Measurements from ENCODE around the gene SMNDC1.
"Not testable (repeated sequence)": the region's sequence is repeated elsewhere in the genome, so short reads cannot be mapped to it uniquely, and the experiment has no call there.

Gene SMNDC1

GRCh38 chr10:110279407-110279986, 25.2 kb downstream of the SMNDC1 start:
- DNase-seq (ENCODE audit: low read depth): peak; percentile 54

GRCh38 chr10:110278562-110279406, 25.9 kb downstream of the SMNDC1 start:
- no peak for DNase-seq (ENCODE audit: low read depth)

DNA sequence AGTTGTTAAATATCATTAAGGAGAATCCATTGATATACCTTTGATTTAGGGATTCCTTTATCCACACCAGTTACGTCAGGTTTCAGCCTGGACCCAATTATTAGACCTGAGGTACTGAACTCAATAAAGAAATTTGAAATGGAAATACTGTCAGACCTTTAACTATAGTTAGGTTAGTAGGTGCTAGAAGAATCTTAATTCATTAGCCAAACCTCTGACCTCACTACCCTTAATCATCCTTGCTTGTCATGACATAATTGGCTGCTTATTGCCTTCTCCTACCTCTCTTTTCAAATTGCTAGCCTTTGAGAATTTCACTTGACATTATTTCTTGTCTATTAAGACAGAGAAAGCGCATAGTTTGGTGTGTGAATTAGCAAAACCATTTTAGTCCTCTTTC, 27.1 kb downstream of the SMNDC1 start:
- no peak for DNase-seq (ENCODE audit: low read depth)

DNA sequence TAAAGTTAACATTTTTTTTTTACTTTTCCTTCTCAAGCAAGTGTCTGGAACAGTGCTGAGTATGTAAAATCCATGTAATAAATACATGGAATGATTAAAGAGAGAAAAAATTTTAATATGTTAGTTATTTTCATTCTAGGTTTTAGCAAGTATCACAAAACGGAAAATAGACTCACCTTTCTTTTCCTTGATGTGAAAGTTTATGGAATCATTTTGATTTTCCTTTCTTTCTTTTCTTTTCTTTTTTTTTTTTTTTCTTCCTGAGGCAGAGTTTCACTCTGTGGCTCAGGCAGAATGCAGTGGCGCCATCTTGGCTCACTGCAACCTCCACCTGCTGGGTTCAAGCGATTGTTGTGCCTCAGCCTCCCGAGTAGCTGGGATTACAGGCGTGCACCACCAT, 28.1 kb downstream of the SMNDC1 start:
- DNase-seq (ENCODE audit: low read depth): no peak

GRCh38 chr10:110275128-110275729, 29.5 kb downstream of the SMNDC1 start:
- no peak for DNase-seq (ENCODE audit: low read depth)

- DNase-seq (ENCODE audit: low read depth): no peak
These were observed 30.1 kb downstream of the SMNDC1 start for GRCh38 chr10:110274647-110275046.

DNA sequence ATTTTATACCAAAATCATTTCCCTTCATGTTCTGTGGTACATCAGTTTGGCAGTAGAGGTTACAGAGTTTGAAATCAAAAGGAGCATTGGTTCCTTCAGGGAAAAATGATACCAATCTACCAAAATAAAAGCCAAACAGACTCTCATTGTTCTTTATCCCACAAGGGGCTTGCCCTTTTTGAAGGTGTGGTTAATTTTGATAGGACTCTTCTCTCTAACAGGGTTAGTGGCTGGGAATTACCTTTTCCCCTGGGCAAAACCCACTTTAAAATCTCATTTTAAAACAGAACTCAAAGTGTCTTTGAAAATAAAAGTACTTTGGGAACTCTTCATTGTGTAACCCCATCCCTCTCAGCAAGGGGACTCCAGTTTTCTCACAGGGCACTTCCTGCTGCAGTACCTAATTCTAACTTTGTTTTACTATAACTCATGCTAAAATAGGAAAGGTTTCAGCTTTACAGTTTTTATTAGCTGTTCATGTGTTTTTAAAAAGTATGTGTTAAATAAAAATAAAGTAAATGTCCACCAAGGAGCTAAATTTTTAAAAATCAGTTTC, 30.6 kb downstream of the SMNDC1 start:
- DNase-seq (ENCODE audit: low read depth): no peak

DNA sequence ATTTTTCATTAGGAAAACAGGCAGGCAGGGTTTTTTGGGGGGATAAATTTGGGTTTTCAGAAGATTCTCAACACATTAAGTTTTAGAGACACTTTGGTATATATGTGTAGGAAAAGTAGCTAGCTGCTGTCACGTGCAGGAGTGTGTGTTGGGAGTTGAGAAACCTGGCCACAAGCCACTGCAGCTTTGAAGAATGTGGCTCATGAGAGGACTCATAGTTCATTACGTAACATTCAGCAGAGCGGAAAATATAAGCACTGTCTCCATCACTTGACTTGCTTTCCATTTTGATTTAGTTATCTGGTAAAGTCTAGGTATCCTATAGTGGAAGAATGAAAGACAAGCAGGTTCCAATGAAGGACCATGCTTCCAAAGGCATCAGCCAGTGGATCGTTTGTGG, 31.2 kb downstream of the SMNDC1 start:
- peak; percentile 84 for DNase-seq (ENCODE audit: low read depth)

DNA sequence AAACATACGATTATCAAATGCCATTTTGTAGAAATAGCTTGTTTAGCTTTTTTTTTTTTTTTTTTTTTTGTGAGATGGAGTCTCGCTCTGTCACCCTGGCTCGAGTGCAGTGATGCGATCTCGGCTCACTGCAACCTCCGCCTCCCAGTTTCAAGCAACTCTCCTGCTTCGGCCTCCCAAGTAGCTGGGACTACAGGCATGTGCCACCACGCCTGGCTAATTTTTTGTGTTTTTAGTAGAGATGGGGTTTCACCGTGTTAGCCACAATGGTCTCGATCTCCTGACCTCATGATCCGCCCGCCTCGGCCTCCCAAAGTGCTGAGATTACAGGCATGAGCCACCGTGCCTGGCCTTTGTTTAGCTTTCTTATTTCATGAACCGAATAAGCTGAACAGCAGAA, 31.7 kb downstream of the SMNDC1 start:
- not testable (repeated sequence) for DNase-seq (ENCODE audit: low read depth)

- DNase-seq (ENCODE audit: low read depth): peak; percentile 64
These were observed 35.1 kb downstream of the SMNDC1 start for GRCh38 chr10:110269374-110270318.

- DNase-seq (ENCODE audit: low read depth): no peak
These were observed 35.7 kb downstream of the SMNDC1 start for GRCh38 chr10:110268971-110269370.

GRCh38 chr10:110268442-110268841, 36.3 kb downstream of the SMNDC1 start:
- no peak for DNase-seq (ENCODE audit: low read depth)

- no peak for DNase-seq (ENCODE audit: low read depth)
These were observed 37.4 kb downstream of the SMNDC1 start for GRCh38 chr10:110267276-110267675.

- DNase-seq (ENCODE audit: low read depth): no peak
These were observed 39.0 kb downstream of the SMNDC1 start for GRCh38 chr10:110265573-110266193.

- DNase-seq (ENCODE audit: low read depth): peak; percentile 16
These were observed 41.6 kb downstream of the SMNDC1 start for GRCh38 chr10:110263164-110263563.

DNA sequence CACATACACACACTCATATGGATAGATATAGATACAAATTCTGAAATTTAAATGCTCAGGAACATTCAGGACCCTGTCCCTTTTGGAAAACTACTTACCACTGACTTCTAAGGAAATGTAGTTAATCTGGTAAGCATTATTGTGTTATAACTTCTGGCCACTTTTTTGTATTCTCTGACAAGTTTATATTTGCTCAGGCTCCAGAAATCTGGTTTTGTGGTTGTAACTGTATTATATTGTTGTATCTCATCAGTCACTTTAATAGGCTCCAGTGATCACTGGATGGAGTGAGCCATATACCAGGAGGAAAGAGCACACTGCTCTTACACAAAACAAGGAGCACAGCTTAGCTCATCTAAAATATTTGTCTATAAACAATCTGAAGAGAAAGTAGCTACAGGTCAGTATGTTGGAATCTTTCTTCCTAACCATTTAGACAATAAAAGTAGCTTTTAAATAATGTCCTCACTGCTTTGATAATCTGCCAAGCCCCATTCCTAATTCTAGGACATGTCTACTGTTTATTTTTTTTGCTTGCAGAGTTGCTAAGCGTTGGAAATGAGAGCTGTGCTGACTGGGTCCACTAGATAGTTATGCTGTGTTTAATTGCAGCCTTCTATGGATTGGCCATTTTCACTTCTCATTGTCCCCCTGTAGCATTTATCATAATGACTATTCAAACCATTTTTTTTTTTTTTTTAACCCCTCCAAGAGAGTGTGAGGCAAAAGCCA, 43.8 kb downstream of the SMNDC1 start:
- DNase-seq (ENCODE audit: low read depth): peak; percentile 56

GRCh38 chr10:110259317-110259716, 45.4 kb downstream of the SMNDC1 start:
- DNase-seq (ENCODE audit: low read depth): no peak

DNA sequence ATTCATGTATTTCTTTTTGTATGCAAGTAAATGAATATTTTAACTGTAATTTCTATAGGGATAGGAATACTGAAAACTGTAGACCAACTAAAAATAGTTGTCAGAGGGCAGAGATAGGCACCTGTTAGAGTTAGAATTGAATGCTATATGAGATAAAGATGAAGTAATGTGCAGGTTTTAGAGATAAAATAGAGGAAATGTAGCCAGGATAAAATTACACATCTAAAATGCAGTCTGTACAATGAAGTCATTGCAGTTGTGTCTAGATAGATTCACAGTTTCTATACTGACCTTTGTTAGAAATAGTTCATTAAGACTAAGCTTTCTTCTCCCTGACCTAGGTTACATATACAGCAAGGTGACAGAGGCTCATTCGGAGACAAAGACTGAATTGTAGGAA, 46.2 kb downstream of the SMNDC1 start:
- no peak for DNase-seq (ENCODE audit: low read depth)

- no peak for DNase-seq (ENCODE audit: low read depth)
These were observed 50.3 kb downstream of the SMNDC1 start for GRCh38 chr10:110254467-110254866.

- DNase-seq (ENCODE audit: low read depth): no peak
These were observed 52.6 kb downstream of the SMNDC1 start for GRCh38 chr10:110252151-110252550.

DNA sequence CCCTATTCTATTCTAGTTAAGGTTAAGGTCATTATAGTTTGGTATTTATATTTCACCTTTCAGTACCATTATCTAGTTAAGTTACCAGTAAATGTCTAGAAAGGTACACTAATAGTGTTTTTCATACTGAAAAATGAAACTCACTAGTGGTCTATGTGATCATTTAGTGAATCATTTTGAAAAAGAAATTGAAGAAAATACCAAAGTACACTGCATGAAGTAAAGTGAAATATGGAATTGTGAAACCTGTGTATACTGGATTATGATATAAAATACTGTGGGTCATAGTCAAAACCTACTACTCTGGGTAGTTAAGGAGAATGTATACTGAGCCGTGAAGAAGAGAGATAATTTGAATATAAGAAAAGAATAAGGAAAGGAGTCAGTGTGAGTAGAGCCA, 53.3 kb downstream of the SMNDC1 start:
- not testable (repeated sequence) for DNase-seq (ENCODE audit: low read depth)

All from fibroblast of gingiva (primary cell).